IMR-90 (cell line): ENCODE results near the gene TMPRSS7. TPM values are rescaled to one million over a fixed set of nuclear protein-coding genes. Genes with fewer than 3 reads are reported as not detected.
A peak's percentile ranks its signal among the peaks of the same experiment; 100 is the strongest.

Experiments used
- ATAC-seq: fragments of 200-7000 bp; cut with Tn5 transposase; 2 replicates; pipeline ENCODE4 v1.9.1; 2020; ENCODE audit warnings: low read depth, mild to moderate bottlenecking, moderate library complexity
- BruUV-seq: library from RNA; stranded (reverse); fragments of 400-500 nt; replicated peaks from 2 replicates; lab custom pipeline; 2021; lab: Mats Ljungman, UMichigan
- CTCF ChIA-PET: fragments of 300-600 bp; formaldehyde crosslinking; extraction: SDS; loops from one replicate; lab custom pipeline; 2021; ENCODE audit warnings: antibody characterized with exemption; lab: Yijun Ruan, JAX
- POLR2A ChIA-PET: fragments of 300-600 bp; sonication (Branson Sonifier 250); formaldehyde crosslinking; loops from one replicate; lab custom pipeline; 2022; ENCODE audit warnings: antibody characterized with exemption; ENCODE audit not compliant: unreplicated experiment; lab: Charles Lee
- DNase-seq: peaks from one replicate; pipeline ENCODE4 v3.0.0; 2013
- H2AFZ ChIP-seq: replicated peaks from 2 replicates; pipeline ENCODE3; 2013; ENCODE audit warnings: low read length, mild to moderate bottlenecking; ENCODE audit not compliant: poor library complexity
- H2AK5ac ChIP-seq: 2 replicates; pipeline ENCODE4 v1.6.1; 2013; ENCODE audit warnings: low read depth, low read length, inconsistent platforms
- H2AK9ac ChIP-seq: replicated peaks from 2 replicates; pipeline ENCODE3; 2013; ENCODE audit warnings: mild to moderate bottlenecking, low read depth, low read length, moderate library complexity; ENCODE audit not compliant: poor library complexity
- H2BK120ac ChIP-seq: 2 replicates; pipeline ENCODE4 v1.6.1; 2013; ENCODE audit warnings: low read depth, low read length, inconsistent platforms
- H2BK15ac ChIP-seq: 3 replicates; pipeline ENCODE4 v1.6.1; 2013; ENCODE audit warnings: low read depth, low read length, inconsistent platforms
- H2BK20ac ChIP-seq: 2 replicates; pipeline ENCODE4 v1.6.1; 2013; ENCODE audit warnings: low read depth, mild to moderate bottlenecking, inconsistent platforms, low read length, moderate library complexity
- H2BK5ac ChIP-seq: 2 replicates; pipeline ENCODE4 v1.6.1; 2013; ENCODE audit warnings: mild to moderate bottlenecking, low read depth, low read length, inconsistent platforms; ENCODE audit not compliant: poor library complexity, severe bottlenecking
- H3K14ac ChIP-seq: replicated peaks from 2 replicates; pipeline ENCODE4 v1.6.1; 2013; ENCODE audit warnings: low read depth, low read length, inconsistent platforms
- H3K18ac ChIP-seq: 2 replicates; pipeline ENCODE4 v1.6.1; 2013; ENCODE audit warnings: low read depth, low read length, control low read depth
- H3K23ac ChIP-seq: 2 replicates; pipeline ENCODE4 v1.6.1; 2013; ENCODE audit warnings: low read depth, low read length, inconsistent platforms
- H3K27ac ChIP-seq: 2 replicates; pipeline ENCODE4 v1.5.1; 2013; ENCODE audit warnings: mild to moderate bottlenecking, control low read depth, low read length; ENCODE audit not compliant: insufficient read depth
- H3K27me3 ChIP-seq: 2 replicates; pipeline ENCODE4 v1.6.1; 2013; ENCODE audit warnings: low read length; ENCODE audit not compliant: control insufficient read depth, insufficient read depth
- H3K36me3 ChIP-seq: 2 replicates; pipeline ENCODE4 v1.6.1; 2013; ENCODE audit warnings: low read length, mixed read lengths; ENCODE audit not compliant: control insufficient read depth, insufficient read depth
- H3K4ac ChIP-seq: 2 replicates; pipeline ENCODE4 v1.6.1; 2013; ENCODE audit warnings: low read depth, low read length, inconsistent platforms
- H3K4me1 ChIP-seq: 2 replicates; pipeline ENCODE4 v1.6.1; 2013; ENCODE audit warnings: low read length, mixed read lengths; ENCODE audit not compliant: control insufficient read depth, insufficient read depth
- H3K4me2 ChIP-seq: 2 replicates; pipeline ENCODE4 v1.6.1; 2013; ENCODE audit warnings: low read depth, mild to moderate bottlenecking, control low read depth, low read length, moderate library complexity
- H3K4me3 ChIP-seq: 2 replicates; pipeline ENCODE4 v1.5.1; 2013; ENCODE audit warnings: low read depth, mild to moderate bottlenecking, control low read depth, low read length, moderate library complexity; ENCODE audit not compliant: insufficient read depth
- H3K56ac ChIP-seq: 2 replicates; pipeline ENCODE4 v1.6.1; 2013; ENCODE audit warnings: low read length, inconsistent platforms; ENCODE audit not compliant: insufficient read depth; ENCODE audit errors: extremely low read depth
- H3K79me1 ChIP-seq, 2 experiments: 2 replicates each; pipeline ENCODE4 v1.6.1; 2013; ENCODE audit warnings: low read length in 2 of 2, inconsistent platforms in 1 of 2, low read depth in 1 of 2
- H3K9ac ChIP-seq: 2 replicates; pipeline ENCODE4 v1.6.1; 2013; ENCODE audit warnings: low read depth, low read length, control low read depth
- H3K9me1 ChIP-seq: 2 replicates; pipeline ENCODE4 v1.6.1; 2013; ENCODE audit warnings: low read length, inconsistent platforms; ENCODE audit not compliant: insufficient read depth
- H3K9me3 ChIP-seq: 2 replicates; pipeline ENCODE4 v1.6.1; 2013; ENCODE audit warnings: low read length; ENCODE audit not compliant: control insufficient read depth, insufficient read depth
- H4K20me1 ChIP-seq: 2 replicates; pipeline ENCODE4 v1.6.1; 2013; ENCODE audit warnings: low read length, inconsistent platforms; ENCODE audit not compliant: insufficient read depth
- H4K5ac ChIP-seq: 2 replicates; pipeline ENCODE4 v1.6.1; 2013; ENCODE audit warnings: mild to moderate bottlenecking, low read depth, low read length, control low read depth
- H4K8ac ChIP-seq, 2 experiments: 2 replicates each; pipeline ENCODE4 v1.6.1; 2013; ENCODE audit warnings: low read depth in 2 of 2, low read length in 2 of 2, control low read depth in 1 of 2, inconsistent platforms in 1 of 2
- H4K91ac ChIP-seq: 2 replicates; pipeline ENCODE4 v1.6.1; 2013; ENCODE audit warnings: low read depth, low read length, inconsistent platforms; ENCODE audit not compliant: insufficient read depth
- BHLHE40 ChIP-seq: fragments of 150-350 bp; IDR thresholded peaks from 2 replicates; pipeline ENCODE4 v1.6.1; 2016; ENCODE audit warnings: mild to moderate bottlenecking, low read depth, low read length
- CEBPB ChIP-seq: IDR thresholded peaks from 2 replicates; pipeline ENCODE4 v1.6.1; 2012; ENCODE audit warnings: low read depth, low read length, improper control_type of control experiment
- CHD1 ChIP-seq: IDR thresholded peaks from 2 replicates; pipeline ENCODE4 v1.6.1; 2012; ENCODE audit warnings: low read depth, low read length, improper control_type of control experiment
- FOS ChIP-seq: fragments of 150-350 bp; IDR thresholded peaks from 2 replicates; pipeline ENCODE4 v1.6.1; 2016; ENCODE audit warnings: low read depth, low read length
- MAFK ChIP-seq: IDR thresholded peaks from 2 replicates; pipeline ENCODE4 v1.6.1; 2012; ENCODE audit warnings: low read depth, low read length, improper control_type of control experiment
- MAZ ChIP-seq: IDR thresholded peaks from 2 replicates; pipeline ENCODE4 v1.6.1; 2012; ENCODE audit warnings: low read depth, mild to moderate bottlenecking, low read length, improper control_type of control experiment, moderate library complexity, borderline replicate concordance
- MXI1 ChIP-seq: IDR thresholded peaks from 2 replicates; pipeline ENCODE4 v1.6.1; 2012; ENCODE audit warnings: low read depth, mild to moderate bottlenecking, low read length, moderate library complexity, borderline replicate concordance
- NFE2L2 ChIP-seq: fragments of 150-350 bp; IDR thresholded peaks from 2 replicates; pipeline ENCODE4 v1.6.1; 2016; ENCODE audit warnings: low read depth, mild to moderate bottlenecking, low read length
- POLR2A ChIP-seq: IDR thresholded peaks from 2 replicates; pipeline ENCODE4 v1.6.1; 2012; ENCODE audit warnings: mild to moderate bottlenecking, low read depth, low read length
- RAD21 ChIP-seq: IDR thresholded peaks from 2 replicates; pipeline ENCODE4 v1.6.1; 2012; ENCODE audit warnings: low read length, improper control_type of control experiment
- RCOR1 ChIP-seq: IDR thresholded peaks from 2 replicates; pipeline ENCODE4 v1.6.1; 2012; ENCODE audit warnings: mild to moderate bottlenecking, low read length, improper control_type of control experiment; ENCODE audit not compliant: insufficient replicate concordance
- WGBS, 2 experiments: methylation state at CpG; one replicate each; pipeline versions ENCODE4 v1.1.5 to v1.1.7; 2013; ENCODE audit warnings: missing lambda C conversion rate in 2 of 2; ENCODE audit not compliant: insufficient read length in 1 of 2; ENCODE audit errors: extremely low coverage in 2 of 2; 5-methylcytosine and 5-hydroxymethylcytosine counted together
- dilution Hi-C: fragments of 300-500 bp; cut with HindIII; formaldehyde crosslinking; loops from one replicate; pipeline ENCODE4 v1.14.3; 2018; ENCODE audit warnings: low sequenced_read_pairs; ENCODE audit not compliant: unreplicated experiment
- in situ Hi-C: fragments of 300-500 bp; cut with MboI; formaldehyde crosslinking; loops from 3 replicates; pipeline ENCODE4 v1.14.3; 2019; ENCODE audit warnings: low sequenced_read_pairs, inconsistent platforms, mixed read lengths
- intact Hi-C: fragments of 100-400 bp; cut with micrococcal nuclease; formaldehyde crosslinking; loops from 2 replicates; pipeline ENCODE4 v1.10.0; 2022
- polyA plus RNA-seq, 3 experiments: library from polyadenylated mRNA; depleted of rRNA; stranded (reverse); fragments of >200 nt; gene quantifications; 2 replicates each; pipeline ENCODE4 v1.2.3, GENCODE V29; 2012; ENCODE audit warnings: low replicate concordance in 1 of 3
- total RNA-seq: library from RNA; depleted of rRNA; stranded (reverse); fragments of >200 nt; gene quantifications from 2 replicates; pipeline ENCODE4 v1.2.3, GENCODE V29; 2012
- TF ChIP-seq, protein P1 (sequence below): fragments of 150-350 bp; IDR thresholded peaks from 2 replicates; pipeline ENCODE4 v1.6.1; 2017; ENCODE audit warnings: mild to moderate bottlenecking, antibody characterized with exemption, low read length, low read depth
- TF ChIP-seq, protein P2 (sequence below): fragments of 150-350 bp; IDR thresholded peaks from 2 replicates; pipeline ENCODE4 v1.6.1; 2016; ENCODE audit warnings: low read depth, mild to moderate bottlenecking, low read length, moderate library complexity, borderline replicate concordance
- TF ChIP-seq, protein P3 (sequence below): conservative IDR thresholded peaks from 2 replicates; pipeline ENCODE4 v1.5.1; 2012; ENCODE audit warnings: mild to moderate bottlenecking, low read depth, low read length, improper control_type of control experiment

Gene TMPRSS7
- total and polyA plus RNA-seq, 2 of the 4 experiments (the other 2 are of a cell fraction) = 0.07 TPM; not detected in 1

DNA sequence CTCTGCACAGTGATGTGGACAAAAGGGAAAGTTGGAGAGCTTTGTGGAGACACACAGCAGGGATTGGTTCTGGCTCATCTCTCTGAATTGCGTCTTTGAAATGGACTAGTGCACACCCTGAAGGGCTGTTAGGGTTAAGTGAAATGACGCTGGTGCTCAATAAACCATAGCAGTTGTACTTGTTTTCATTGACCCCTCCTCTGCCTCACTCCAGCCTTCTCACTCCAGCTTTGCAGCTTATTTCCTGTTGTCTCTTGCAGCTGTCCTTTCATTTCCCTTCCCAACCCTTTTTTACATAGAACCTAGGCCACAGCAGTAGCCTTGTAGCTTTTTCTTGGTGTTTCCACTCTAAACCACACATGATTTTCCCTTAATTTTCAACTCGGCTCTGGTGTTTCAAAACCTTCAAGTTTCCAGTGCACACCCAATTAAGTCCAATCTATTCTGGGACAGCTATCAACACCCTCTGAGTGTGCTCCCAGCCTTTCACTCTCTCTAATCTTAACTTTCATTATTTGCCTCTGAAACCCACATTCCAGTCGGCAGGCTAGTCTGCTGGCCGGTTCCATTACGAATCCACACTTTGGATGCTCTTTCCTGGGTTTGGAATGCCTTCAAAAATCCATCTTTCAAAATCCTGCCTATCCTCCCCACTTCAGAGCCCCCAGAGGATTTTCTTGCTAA, 58.1 kb downstream of the TMPRSS7 start:
- H2AK5ac ChIP-seq = peak overlapping the region; percentile 21; the same call in 1 of the 2 replicates
- CTCF ChIA-PET = interaction anchor here (0.7 to 1.5 kb wide), 3 partner anchors 14 to 100 kb away, joined by 3 to 4 read pairs (median 3); no protein-coding TSS in a partner anchor
- TF ChIP-seq RAD21 (no peak), RCOR1 (no peak), MAFK (no peak), NFE2L2 (no peak), FOS (no peak), CHD1 (no peak), MAZ (no peak), BHLHE40 (no peak), POLR2A (no peak), MXI1 (no peak), CEBPB (no peak)
- TF ChIP-seq, protein P1, sequence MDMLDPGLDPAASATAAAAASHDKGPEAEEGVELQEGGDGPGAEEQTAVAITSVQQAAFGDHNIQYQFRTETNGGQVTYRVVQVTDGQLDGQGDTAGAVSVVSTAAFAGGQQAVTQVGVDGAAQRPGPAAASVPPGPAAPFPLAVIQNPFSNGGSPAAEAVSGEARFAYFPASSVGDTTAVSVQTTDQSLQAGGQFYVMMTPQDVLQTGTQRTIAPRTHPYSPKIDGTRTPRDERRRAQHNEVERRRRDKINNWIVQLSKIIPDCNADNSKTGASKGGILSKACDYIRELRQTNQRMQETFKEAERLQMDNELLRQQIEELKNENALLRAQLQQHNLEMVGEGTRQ = no peak
- TF ChIP-seq, protein P2, sequence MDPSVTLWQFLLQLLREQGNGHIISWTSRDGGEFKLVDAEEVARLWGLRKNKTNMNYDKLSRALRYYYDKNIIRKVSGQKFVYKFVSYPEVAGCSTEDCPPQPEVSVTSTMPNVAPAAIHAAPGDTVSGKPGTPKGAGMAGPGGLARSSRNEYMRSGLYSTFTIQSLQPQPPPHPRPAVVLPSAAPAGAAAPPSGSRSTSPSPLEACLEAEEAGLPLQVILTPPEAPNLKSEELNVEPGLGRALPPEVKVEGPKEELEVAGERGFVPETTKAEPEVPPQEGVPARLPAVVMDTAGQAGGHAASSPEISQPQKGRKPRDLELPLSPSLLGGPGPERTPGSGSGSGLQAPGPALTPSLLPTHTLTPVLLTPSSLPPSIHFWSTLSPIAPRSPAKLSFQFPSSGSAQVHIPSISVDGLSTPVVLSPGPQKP = no peak
- TF ChIP-seq, protein P3, sequence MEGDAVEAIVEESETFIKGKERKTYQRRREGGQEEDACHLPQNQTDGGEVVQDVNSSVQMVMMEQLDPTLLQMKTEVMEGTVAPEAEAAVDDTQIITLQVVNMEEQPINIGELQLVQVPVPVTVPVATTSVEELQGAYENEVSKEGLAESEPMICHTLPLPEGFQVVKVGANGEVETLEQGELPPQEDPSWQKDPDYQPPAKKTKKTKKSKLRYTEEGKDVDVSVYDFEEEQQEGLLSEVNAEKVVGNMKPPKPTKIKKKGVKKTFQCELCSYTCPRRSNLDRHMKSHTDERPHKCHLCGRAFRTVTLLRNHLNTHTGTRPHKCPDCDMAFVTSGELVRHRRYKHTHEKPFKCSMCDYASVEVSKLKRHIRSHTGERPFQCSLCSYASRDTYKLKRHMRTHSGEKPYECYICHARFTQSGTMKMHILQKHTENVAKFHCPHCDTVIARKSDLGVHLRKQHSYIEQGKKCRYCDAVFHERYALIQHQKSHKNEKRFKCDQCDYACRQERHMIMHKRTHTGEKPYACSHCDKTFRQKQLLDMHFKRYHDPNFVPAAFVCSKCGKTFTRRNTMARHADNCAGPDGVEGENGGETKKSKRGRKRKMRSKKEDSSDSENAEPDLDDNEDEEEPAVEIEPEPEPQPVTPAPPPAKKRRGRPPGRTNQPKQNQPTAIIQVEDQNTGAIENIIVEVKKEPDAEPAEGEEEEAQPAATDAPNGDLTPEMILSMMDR = no peak

More for the DNA sequence above, 58.1 kb downstream of the TMPRSS7 start:
- Histone ChIP-seq H2BK5ac (peak overlapping the region; percentile 72), H3K79me1 (peaks cover 15 to 58% of the 10 kb centered on the region in 2 experiments; a peak in 3 of 4 replicates), H4K91ac (peak overlapping the region; percentile 13; the same call in 1 of the 2 replicates), H4K20me1 (no peaks in the 10 kb centered on the region), H3K9ac (peak overlapping the region; percentile 8), H2BK20ac (peak overlapping the region; percentile 35; the same call in 1 of the 2 replicates), H3K4me3 (no peak overlapping the region; the same call in 1 of the 2 replicates), H3K23ac (peak overlapping the region; percentile 49), H3K27me3 (no peaks in the 10 kb centered on the region), H4K5ac (peak overlapping the region; percentile 84), H3K18ac (peak overlapping the region; percentile 42), H3K4me1 (peaks cover 13% of the 10 kb centered on the region), H3K27ac (peak overlapping the region; percentile 21; the same call in 1 of the 2 replicates), H2AFZ (peak overlapping the region; percentile 34), H3K9me1 (peaks cover 12% of the 10 kb centered on the region; the same call in 1 of the 2 replicates), H3K36me3 (no peaks in the 10 kb centered on the region), H2BK15ac (peak overlapping the region; percentile 3; the same call in 1 of the 3 replicates), H3K9me3 (peaks cover 3% of the 10 kb centered on the region; the same call in 1 of the 2 replicates), H3K4ac (peak overlapping the region; percentile 62), H3K4me2 (peak overlapping the region; percentile 81), H3K14ac (peak overlapping the region; percentile 75), H2AK9ac (peak overlapping the region; percentile 8), H3K56ac (no peak overlapping the region), H4K8ac (peak overlapping the region; percentile 49 to 77; a peak in 3 of 4 replicates), H2BK120ac (peak overlapping the region; percentile 47)
- intact Hi-C loops (no loop called here), dilution Hi-C loops (no loop called here), in situ Hi-C loops (no loop called here)
- POLR2A ChIA-PET = no interaction called here
- BruUV-seq = no TSS peak
- ATAC-seq (peak; percentile 64), DNase-seq (peak; percentile 37)
- WGBS, 2 experiments = 18% methylated on average over 2 of the region's 6 CpGs; no CpG with 5 or more reads in 1 of the 2 experiments
